Upper lobe of right lung (tissue), 1 donor: Measurements from ENCODE around the gene CERK. TPM values are rescaled to one million over a fixed set of nuclear protein-coding genes. Genes with fewer than 3 reads are reported as not detected.
A peak's percentile ranks its signal among the peaks of the same experiment; 100 is the strongest.

Experiments
- ATAC-seq: fragments of 200-7000 bp; cut with Tn5 transposase; one replicate; pipeline ENCODE4 v1.9.1; 2020; ENCODE audit warnings: mild to moderate bottlenecking, moderate library complexity
- DNase-seq: peaks from one replicate; pipeline ENCODE4 v3.0.0-alpha.2; 2020
- H3K27ac ChIP-seq: fragments of 200-600 bp; one replicate; pipeline ENCODE4 v1.8.0; 2022
- H3K27me3 ChIP-seq: fragments of 200-600 bp; one replicate; pipeline ENCODE4 v1.8.0; 2022; ENCODE audit warnings: mild to moderate bottlenecking
- H3K36me3 ChIP-seq: fragments of 200-600 bp; one replicate; pipeline ENCODE4 v1.8.0; 2022
- H3K4me1 ChIP-seq: fragments of 200-600 bp; one replicate; pipeline ENCODE4 v1.8.0; 2022
- H3K4me3 ChIP-seq: fragments of 200-600 bp; one replicate; pipeline ENCODE4 v1.8.0; 2022; ENCODE audit warnings: mild to moderate bottlenecking
- H3K9me3 ChIP-seq: fragments of 200-600 bp; one replicate; pipeline ENCODE4 v1.8.0; 2022
- CTCF ChIP-seq: fragments of 200-600 bp; IDR thresholded peaks from one replicate; pipeline ENCODE4 v1.8.0; 2022; ENCODE audit warnings: antibody characterized with exemption
- intact Hi-C: fragments of 100-400 bp; cut with DNase I; formaldehyde crosslinking; loops from one replicate; pipeline ENCODE4 v1.11.0; 2022
- total RNA-seq: library from RNA; stranded (reverse); fragmentation: NEBNext Ultra II Directional; extraction: Animal tissue kit (Norgen Biotek cat#: 25700); gene quantifications from one replicate; pipeline ENCODE4 v1.2.1, GENCODE V29; 2021
- donor health status: DM: no; HTN: yes; CAD: no; lungs with severe emphysema.

CERK gene
- total RNA-seq, 1 donor from 2014 or later: 28.1 TPM

- H3K36me3 ChIP-seq: no peaks in the 10 kb centered on the region
These were observed 20.1 kb upstream of the CERK start for GRCh38 chr22:46758121-46758520.

GRCh38 chr22:46757104-46757503 lies 19.1 kb upstream of the CERK start:
- peaks cover 23% of the 10 kb centered on the region for H3K4me1 ChIP-seq
- no peak overlapping the region for H3K27ac ChIP-seq
- H3K4me3 ChIP-seq: no peak overlapping the region
- H3K27me3 ChIP-seq: no peaks in the 10 kb centered on the region
- no peak for TF ChIP-seq CTCF
- no peaks in the 10 kb centered on the region for H3K36me3 ChIP-seq
- ATAC-seq (no peak), DNase-seq (no peak)
- no peaks in the 10 kb centered on the region for H3K9me3 ChIP-seq
- intact Hi-C loops: no loop called here

More at GRCh38 chr22:46758121-46758520, 20.1 kb upstream of the CERK start:
- ATAC-seq (no peak), DNase-seq (no peak)
- Histone ChIP-seq H3K4me3 (no peak overlapping the region), H3K4me1 (peaks cover 23% of the 10 kb centered on the region), H3K9me3 (no peaks in the 10 kb centered on the region), H3K27ac (peak overlapping the region; percentile 7), H3K27me3 (no peaks in the 10 kb centered on the region)
- no peak for TF ChIP-seq CTCF
- intact Hi-C loops: no loop called here

DNA sequence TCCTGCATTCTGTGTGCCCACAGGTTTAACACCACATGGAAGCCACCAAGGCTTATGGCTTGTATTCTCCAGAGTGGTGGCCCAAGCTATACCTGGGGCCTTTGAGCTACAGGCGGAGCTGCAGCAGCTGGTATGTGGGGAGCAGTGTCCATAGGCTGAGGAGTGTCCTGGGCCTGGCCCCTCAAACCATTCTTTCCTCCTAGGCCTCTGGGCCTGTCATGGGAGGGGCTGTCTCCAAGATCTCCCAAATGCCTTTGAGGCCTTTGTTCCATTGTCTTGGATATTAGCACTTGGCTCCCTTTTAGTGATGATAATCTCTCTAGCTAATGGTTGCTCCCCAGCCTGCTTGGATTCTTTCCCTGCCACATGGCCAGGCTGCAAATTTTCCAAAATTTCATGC lies 18.0 kb upstream of the CERK start:
- intact Hi-C loops: no loop called here
- no peak for DNase-seq
- H3K4me3 ChIP-seq: no peak overlapping the region
- no peaks in the 10 kb centered on the region for H3K27me3 ChIP-seq
- H3K4me1 ChIP-seq: peaks cover 27% of the 10 kb centered on the region
- no peaks in the 10 kb centered on the region for H3K9me3 ChIP-seq
- ATAC-seq: no peak
- H3K27ac ChIP-seq: no peak overlapping the region
- no peak for TF ChIP-seq CTCF
- no peaks in the 10 kb centered on the region for H3K36me3 ChIP-seq

- Histone ChIP-seq H3K36me3 (no peaks in the 10 kb centered on the region), H3K9me3 (no peaks in the 10 kb centered on the region), H3K27ac (no peak overlapping the region), H3K27me3 (no peaks in the 10 kb centered on the region), H3K4me1 (peaks cover 33% of the 10 kb centered on the region), H3K4me3 (no peak overlapping the region)
- intact Hi-C loops: no loop called here
- DNase-seq (no peak), ATAC-seq (no peak)
- no peak for TF ChIP-seq CTCF
These were observed 17.5 kb upstream of the CERK start for GRCh38 chr22:46755525-46755924.

GRCh38 chr22:46754826-46755225 lies 16.8 kb upstream of the CERK start:
- Histone ChIP-seq H3K4me3 (no peak overlapping the region), H3K27me3 (no peaks in the 10 kb centered on the region), H3K36me3 (no peaks in the 10 kb centered on the region), H3K4me1 (peaks cover 40% of the 10 kb centered on the region), H3K9me3 (no peaks in the 10 kb centered on the region), H3K27ac (peak overlapping the region; percentile 91)
- ATAC-seq (no peak), DNase-seq (no peak)
- no peak for TF ChIP-seq CTCF
- intact Hi-C loops: no loop called here

DNA sequence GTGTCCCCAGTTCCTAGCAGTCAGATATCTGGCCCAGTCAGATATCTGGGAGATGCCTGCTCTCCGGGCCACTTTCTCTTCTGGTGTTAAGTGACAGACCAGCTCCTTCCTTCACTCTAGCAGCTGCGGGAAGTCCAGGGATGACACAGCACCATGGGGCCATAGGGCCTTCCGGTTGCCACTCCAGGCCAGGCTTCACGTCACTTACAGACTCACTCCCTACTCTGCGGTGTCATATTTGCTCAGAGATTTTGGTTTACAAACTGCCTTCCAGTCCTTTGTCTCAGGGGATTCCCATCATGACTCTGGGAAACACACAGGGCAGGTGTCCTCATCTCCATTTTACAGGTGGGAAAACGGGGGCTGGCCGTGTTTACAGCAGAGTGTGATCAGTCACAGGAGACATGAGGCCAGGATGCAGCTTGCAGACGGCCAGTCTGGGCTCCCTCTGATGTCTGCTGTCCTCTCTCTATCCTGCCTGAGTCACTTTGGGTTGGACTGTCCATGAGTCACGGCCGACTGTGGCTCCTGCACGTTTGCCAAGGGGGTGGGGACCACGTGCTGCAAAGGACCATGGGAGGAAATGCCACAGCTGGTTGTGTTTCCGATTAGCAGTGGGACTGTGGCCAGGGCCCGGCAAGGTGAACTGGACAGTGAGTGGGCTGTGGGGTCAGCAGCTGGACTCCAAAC lies 16.2 kb upstream of the CERK start:
- peaks cover 46% of the 10 kb centered on the region for H3K4me1 ChIP-seq
- TF ChIP-seq CTCF: no peak
- peak overlapping the region; percentile 10 for H3K4me3 ChIP-seq
- H3K27me3 ChIP-seq: no peaks in the 10 kb centered on the region
- peak; percentile 82 for ATAC-seq
- intact Hi-C loops: no loop called here
- no peaks in the 10 kb centered on the region for H3K36me3 ChIP-seq
- H3K27ac ChIP-seq: peak overlapping the region; percentile 91
- peak; percentile 91 for DNase-seq
- no peaks in the 10 kb centered on the region for H3K9me3 ChIP-seq
